ENCODE data around the gene TWF2.

TWF2 gene

DNA sequence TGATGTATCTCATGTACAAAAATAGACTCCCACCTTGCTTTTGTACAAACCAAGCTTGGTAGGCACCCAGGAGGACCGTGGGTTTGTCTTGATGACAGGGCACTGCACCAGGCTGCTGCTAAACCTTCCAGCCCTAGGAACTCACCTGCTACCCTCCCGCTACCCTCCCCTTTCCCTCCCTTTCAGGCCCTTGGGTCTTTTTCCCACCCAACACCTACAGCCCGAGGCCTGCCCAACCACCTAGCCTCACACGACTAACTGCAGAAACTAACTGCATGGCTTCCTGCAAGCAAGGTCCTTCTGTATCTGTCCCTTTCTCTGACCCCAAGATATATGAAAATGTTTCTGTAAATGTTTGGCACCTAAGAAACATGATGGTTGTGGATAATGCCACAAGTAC lies 17.7 kb upstream of the TWF2 start:
- H3K4me3 ChIP-seq (ENCODE audit: low read depth, low read length) = no peak overlapping the region
- TF ChIP-seq, protein P1, sequence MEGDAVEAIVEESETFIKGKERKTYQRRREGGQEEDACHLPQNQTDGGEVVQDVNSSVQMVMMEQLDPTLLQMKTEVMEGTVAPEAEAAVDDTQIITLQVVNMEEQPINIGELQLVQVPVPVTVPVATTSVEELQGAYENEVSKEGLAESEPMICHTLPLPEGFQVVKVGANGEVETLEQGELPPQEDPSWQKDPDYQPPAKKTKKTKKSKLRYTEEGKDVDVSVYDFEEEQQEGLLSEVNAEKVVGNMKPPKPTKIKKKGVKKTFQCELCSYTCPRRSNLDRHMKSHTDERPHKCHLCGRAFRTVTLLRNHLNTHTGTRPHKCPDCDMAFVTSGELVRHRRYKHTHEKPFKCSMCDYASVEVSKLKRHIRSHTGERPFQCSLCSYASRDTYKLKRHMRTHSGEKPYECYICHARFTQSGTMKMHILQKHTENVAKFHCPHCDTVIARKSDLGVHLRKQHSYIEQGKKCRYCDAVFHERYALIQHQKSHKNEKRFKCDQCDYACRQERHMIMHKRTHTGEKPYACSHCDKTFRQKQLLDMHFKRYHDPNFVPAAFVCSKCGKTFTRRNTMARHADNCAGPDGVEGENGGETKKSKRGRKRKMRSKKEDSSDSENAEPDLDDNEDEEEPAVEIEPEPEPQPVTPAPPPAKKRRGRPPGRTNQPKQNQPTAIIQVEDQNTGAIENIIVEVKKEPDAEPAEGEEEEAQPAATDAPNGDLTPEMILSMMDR (IDR thresholded peaks at IDR 0.05; ENCODE audit: low read depth, low read length) = no peak

DNA sequence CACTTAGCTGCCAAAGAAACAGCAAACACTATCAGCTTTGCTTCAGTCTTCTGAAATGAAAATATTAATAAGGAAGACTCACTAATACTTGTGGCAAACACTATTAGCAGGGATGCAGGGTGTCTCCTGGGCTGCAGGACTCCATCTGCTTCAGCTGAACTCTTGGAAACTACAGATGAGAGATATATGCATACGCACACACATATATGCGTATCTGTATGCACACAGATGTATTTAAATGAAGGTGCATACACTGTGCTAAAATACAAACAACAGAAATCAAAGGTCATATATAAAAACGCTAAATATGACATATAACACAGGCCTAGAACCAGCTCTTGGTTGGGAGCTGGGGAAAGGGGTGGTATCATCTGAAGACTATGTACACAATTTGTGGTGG lies 17.2 kb upstream of the TWF2 start:
- H3K4me3 ChIP-seq (ENCODE audit: low read depth, low read length) = no peak overlapping the region
- TF ChIP-seq, protein P1 (IDR thresholded peaks at IDR 0.05; ENCODE audit: low read depth, low read length) = no peak

DNA sequence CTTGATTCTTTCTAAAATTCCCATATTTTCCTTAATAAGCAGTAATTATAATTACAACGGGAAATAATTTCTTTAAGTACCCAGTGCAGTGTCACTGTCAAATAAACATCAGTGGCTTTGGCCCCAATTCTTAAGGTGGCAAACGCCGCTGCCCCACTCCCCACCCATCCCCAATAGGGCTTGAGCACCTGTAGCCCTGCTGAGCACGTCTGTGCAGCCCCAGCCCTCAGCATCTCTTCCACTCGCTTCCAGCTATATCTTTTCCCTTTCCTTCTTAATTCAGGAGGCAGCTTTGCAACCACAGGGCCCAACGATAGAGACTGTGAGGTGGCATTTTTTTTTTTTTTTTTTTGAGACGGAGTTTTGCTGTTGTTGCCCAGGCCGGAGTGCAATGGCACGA lies 15.7 kb upstream of the TWF2 start:
- H3K4me3 ChIP-seq (ENCODE audit: low read depth, low read length) = no peak overlapping the region
- TF ChIP-seq, protein P1 (IDR thresholded peaks at IDR 0.05; ENCODE audit: low read depth, low read length) = no peak

DNA sequence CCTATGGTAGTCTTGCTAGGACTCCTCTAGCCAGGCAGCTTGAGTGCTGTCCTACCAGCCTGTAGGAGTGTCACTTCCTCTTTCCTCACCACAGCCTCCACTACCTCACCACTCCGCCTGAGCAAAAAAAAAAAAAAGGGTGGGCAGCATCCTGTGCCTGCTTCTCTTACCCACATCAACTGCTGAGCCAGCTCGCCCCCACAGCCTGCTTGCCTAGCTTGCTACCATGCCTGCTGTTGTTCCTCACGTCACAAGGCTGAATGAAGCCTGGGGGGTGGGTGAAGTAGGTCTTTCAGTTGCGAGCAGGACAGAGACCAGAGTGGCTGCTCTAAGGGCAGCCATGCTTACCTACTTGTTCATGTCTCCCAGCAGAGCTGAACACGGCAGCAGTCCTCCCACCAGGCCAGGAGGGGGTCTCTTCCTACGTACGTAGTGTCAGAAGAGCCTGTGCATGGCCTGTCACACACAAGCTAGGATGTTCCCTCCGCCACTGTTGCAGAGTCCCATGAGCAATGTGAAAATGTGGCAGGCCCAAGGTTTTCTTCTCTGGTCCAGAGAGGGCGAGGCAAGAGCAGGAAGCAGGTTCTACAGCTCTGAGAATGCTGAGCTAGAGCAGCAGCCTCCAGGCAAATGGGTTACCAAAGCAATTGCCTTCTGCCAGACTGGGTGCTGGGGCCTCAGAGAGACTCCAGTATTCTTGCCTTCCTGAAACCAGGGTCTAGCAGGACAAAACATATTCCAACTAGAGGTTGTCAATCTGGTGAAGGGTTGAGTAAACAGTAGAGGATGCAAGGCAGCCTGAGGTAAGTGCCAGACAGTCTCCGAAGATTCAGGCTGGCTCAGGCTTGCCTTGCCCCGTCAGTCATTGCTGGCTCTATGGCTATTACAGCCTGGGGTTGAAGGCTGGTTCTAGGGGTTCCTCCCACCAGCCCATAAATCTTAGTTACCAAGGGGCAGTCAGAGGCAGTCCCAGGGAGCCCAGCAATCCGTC lies 14.7 kb upstream of the TWF2 start:
- TF ChIP-seq, protein P1 (IDR thresholded peaks at IDR 0.05; ENCODE audit: low read depth, low read length) = no peak
- no peak overlapping the region for H3K4me3 ChIP-seq (ENCODE audit: low read depth, low read length)

- TF ChIP-seq, protein P1 (IDR thresholded peaks at IDR 0.05; ENCODE audit: low read depth, low read length) = no peak
These were observed 11.2 kb upstream of the TWF2 start for GRCh38 chr3:52250122-52250521.

DNA sequence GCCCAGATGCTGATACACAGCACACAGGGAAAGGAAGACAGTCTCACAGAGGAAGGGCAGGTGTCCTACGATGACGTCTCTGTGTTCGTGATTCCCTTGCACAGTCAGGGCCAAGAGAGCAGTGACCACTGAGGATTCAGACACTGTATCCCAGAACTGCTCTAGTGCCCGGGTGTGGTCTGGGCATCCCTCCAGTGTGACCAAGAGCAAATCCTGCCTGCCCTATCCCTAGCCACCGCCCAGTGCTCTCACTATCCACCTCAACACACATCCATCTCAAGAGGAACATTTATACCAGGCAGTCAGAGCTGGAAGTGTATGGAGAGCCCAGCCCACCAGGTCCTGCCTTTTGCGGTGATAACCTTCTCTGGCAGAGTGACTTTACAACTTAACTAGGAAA lies 10.7 kb upstream of the TWF2 start:
- H3K4me3 ChIP-seq (ENCODE audit: low read depth, low read length) = no peak overlapping the region

More at GRCh38 chr3:52250122-52250521, 11.2 kb upstream of the TWF2 start:
- H3K4me3 ChIP-seq (ENCODE audit: low read depth, low read length) = no peak overlapping the region

More for the DNA sequence above, 10.7 kb upstream of the TWF2 start:
- TF ChIP-seq, protein P1 (IDR thresholded peaks at IDR 0.05; ENCODE audit: low read depth, low read length) = no peak

All from WI38 (cell line).